Breast epithelium (tissue), 4 donors: ENCODE results near the gene FTO. TPM values are rescaled to one million over a fixed set of nuclear protein-coding genes. Genes with fewer than 3 reads are reported as not detected.

Source experiments
- DNase-seq, 2 donors: peaks; one replicate each; pipeline ENCODE4 v3.0.0-alpha.2; 2019; ENCODE audit warnings: low spot score in 2 of 2
- H3K27ac ChIP-seq, 2 donors: fragments of 200-600 bp; sonication (generic) in 1 of 2; one replicate each; pipeline ENCODE4 v1.5.1; 2016 to 2019; ENCODE audit warnings: mild to moderate bottlenecking in 1 of 2
- H3K27me3 ChIP-seq, 2 donors: fragments of 200-600 bp; sonication (generic) in 1 of 2; one replicate each; pipeline versions ENCODE4 v1.5.1 to v1.6.0; 2017 to 2019; ENCODE audit warnings: control low read depth in 1 of 2, mild to moderate bottlenecking in 1 of 2
- H3K36me3 ChIP-seq: fragments of 200-600 bp; one replicate; pipeline ENCODE4 v1.5.1; 2019
- H3K4me1 ChIP-seq, 2 donors: fragments of 200-600 bp; sonication (generic); one replicate each; pipeline ENCODE4 v1.5.1; 2016 to 2019; ENCODE audit warnings: control low read depth in 1 of 2
- H3K4me3 ChIP-seq, 3 donors: fragments of 200-600 bp; sonication (generic); 1 replicate in 2 of 3; 2 replicates in 1 of 3; pipeline ENCODE4 v1.5.1; 2016 to 2019; ENCODE audit warnings: mild to moderate bottlenecking in 3 of 3, moderate library complexity in 2 of 3
- H3K9me3 ChIP-seq, 2 donors: fragments of 200-600 bp; sonication (generic) in 1 of 2; one replicate each; pipeline ENCODE4 v1.5.1; 2016 to 2019; ENCODE audit warnings: control low read depth in 1 of 2
- CTCF ChIP-seq, 3 donors: fragments of 450-650 bp; IDR thresholded peaks; one replicate each; pipeline ENCODE4 v1.5.1; 2016 to 2017; ENCODE audit warnings: antibody characterized with exemption in 3 of 3, mild to moderate bottlenecking in 3 of 3, moderate library complexity in 3 of 3
- POLR2A ChIP-seq: fragments of 450-650 bp; IDR thresholded peaks from one replicate; pipeline ENCODE4 v1.6.1; 2016; ENCODE audit warnings: antibody characterized with exemption, mild to moderate bottlenecking, moderate library complexity
- POLR2AphosphoS5 ChIP-seq, 3 donors: sonication (generic); formaldehyde crosslinking; IDR thresholded peaks; one replicate each; pipeline ENCODE4 v1.6.1; 2017; ENCODE audit warnings: antibody characterized with exemption in 3 of 3
- intact Hi-C: fragments of 100-400 bp; cut with DNase I; formaldehyde crosslinking; loops from one replicate; pipeline ENCODE4 v1.15.1; 2023; ENCODE audit warnings: low total_unique reads
- total RNA-seq, 3 donors: library from RNA; depleted of rRNA; stranded (reverse); fragments of >200 nt; gene quantifications; one replicate each; pipeline ENCODE4 v1.1.0, GENCODE V29; 2016

Gene FTO
- total RNA-seq, 3 donors from 2014 or later, result 109 to 193 (median 174) TPM

DNA sequence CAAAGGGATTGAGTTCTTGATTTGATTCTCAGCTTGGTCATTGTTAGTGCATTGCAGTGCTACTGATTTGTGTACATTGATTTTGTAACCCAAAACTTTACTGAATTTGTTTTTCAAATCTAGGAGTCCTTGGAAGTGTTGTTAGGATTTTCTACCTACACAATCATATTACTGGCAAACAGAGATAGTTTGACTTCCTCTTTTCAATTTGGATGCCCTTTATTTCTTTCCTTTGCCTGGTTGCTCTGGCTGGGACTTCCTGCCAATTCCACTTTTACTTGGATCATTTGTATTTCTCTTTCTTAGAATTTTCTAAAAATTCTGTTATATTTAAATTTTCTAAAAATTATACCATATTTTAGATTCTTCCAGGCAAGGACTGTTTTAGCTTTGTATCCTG, 151.1 kb downstream of the FTO start:
- DNase-seq, result no peak
- intact Hi-C loops, result no loop called here
- no peak overlapping the region for H3K4me3 ChIP-seq

GRCh38 chr16:53855511-53855910, 151.6 kb downstream of the FTO start:
- H3K4me1 ChIP-seq, result no peaks in the 10 kb centered on the region
- H3K4me3 ChIP-seq, result no peak overlapping the region
- H3K27me3 ChIP-seq, result no peaks in the 10 kb centered on the region
- TF ChIP-seq POLR2A (no peak), CTCF (IDR thresholded peaks at IDR 0.05) (no peak), POLR2AphosphoS5 (IDR thresholded peaks at IDR 0.05) (no peak)
- no peaks in the 10 kb centered on the region for H3K9me3 ChIP-seq
- H3K27ac ChIP-seq, result no peak overlapping the region
- intact Hi-C loops, result no loop called here
- DNase-seq, result no peak
- no peaks in the 10 kb centered on the region for H3K36me3 ChIP-seq

More for the DNA sequence above, 151.1 kb downstream of the FTO start:
- Histone ChIP-seq H3K27ac (no peak overlapping the region), H3K36me3 (no peaks in the 10 kb centered on the region), H3K4me1 (no peaks in the 10 kb centered on the region), H3K9me3 (no peaks in the 10 kb centered on the region), H3K27me3 (no peaks in the 10 kb centered on the region)
- TF ChIP-seq POLR2AphosphoS5 (IDR thresholded peaks at IDR 0.05), result no peak
- no peak for TF ChIP-seq POLR2A
- TF ChIP-seq CTCF (IDR thresholded peaks at IDR 0.05), result no peak

DNA sequence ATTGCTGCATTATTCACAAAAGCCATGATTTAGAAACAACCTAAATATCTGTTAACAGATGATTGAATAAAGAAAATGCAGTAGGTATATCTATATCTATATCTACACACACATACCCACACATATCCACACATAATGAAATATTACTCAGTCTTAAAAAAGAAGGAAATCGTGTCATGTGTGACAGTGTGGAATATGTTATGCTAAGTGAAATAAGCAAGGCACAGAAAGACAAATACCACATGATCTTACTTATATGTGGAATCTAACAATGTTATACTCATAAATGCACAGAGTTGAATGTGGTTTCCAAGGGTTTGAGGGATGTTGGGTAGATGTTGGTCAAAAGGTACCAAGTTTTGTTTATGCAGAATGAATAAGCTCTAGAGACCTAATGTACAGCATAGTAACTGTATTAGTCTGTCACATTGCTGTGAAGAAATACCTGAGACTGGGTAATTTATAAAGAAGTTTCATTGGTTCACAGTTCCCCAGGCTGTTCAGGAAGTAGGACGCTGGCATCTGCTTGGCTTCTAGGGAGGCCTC, 156.1 kb downstream of the FTO start:
- Histone ChIP-seq H3K4me3 (no peak overlapping the region), H3K36me3 (no peaks in the 10 kb centered on the region), H3K27me3 (no peaks in the 10 kb centered on the region), H3K4me1 (no peaks in the 10 kb centered on the region), H3K9me3 (no peaks in the 10 kb centered on the region), H3K27ac (no peak overlapping the region)
- DNase-seq, result no peak
- no peak for TF ChIP-seq POLR2A
- no peak for TF ChIP-seq CTCF (IDR thresholded peaks at IDR 0.05)
- TF ChIP-seq POLR2AphosphoS5 (IDR thresholded peaks at IDR 0.05), result no peak
- intact Hi-C loops, result no loop called here

- Histone ChIP-seq H3K27me3 (no peaks in the 10 kb centered on the region), H3K36me3 (no peaks in the 10 kb centered on the region), H3K27ac (peak overlapping the region; percentile 16 to 81), H3K9me3 (no peaks in the 10 kb centered on the region), H3K4me1 (no peaks in the 10 kb centered on the region), H3K4me3 (no peak overlapping the region)
- no peak for DNase-seq
- intact Hi-C loops, result no loop called here
- TF ChIP-seq POLR2AphosphoS5 (IDR thresholded peaks at IDR 0.05) (no peak), POLR2A (no peak), CTCF (IDR thresholded peaks at IDR 0.05) (no peak)
These were observed 159.9 kb downstream of the FTO start for GRCh38 chr16:53863861-53864260.

GRCh38 chr16:53864819-53865493, 161.0 kb downstream of the FTO start:
- Histone ChIP-seq H3K36me3 (no peaks in the 10 kb centered on the region), H3K9me3 (no peaks in the 10 kb centered on the region), H3K4me1 (no peaks in the 10 kb centered on the region), H3K27me3 (no peaks in the 10 kb centered on the region), H3K4me3 (no peak overlapping the region), H3K27ac (peak overlapping the region; percentile 75 to 81)
- no peak for TF ChIP-seq CTCF (IDR thresholded peaks at IDR 0.05)
- no peak for TF ChIP-seq POLR2AphosphoS5 (IDR thresholded peaks at IDR 0.05)
- no peak for TF ChIP-seq POLR2A
- intact Hi-C loops, result no loop called here
- no peak for DNase-seq
